WTC11 (cell line): ENCODE data around the gene TBC1D12. TPM values are rescaled to one million over a fixed set of nuclear protein-coding genes. Genes with fewer than 3 reads are reported as not detected.

ENCODE experiments used
- ATAC-seq: fragments of 200-7000 bp; cut with Tn5 transposase; 2 replicates; pipeline ENCODE4 v1.10.0; 2021; ENCODE audit warnings: mild to moderate bottlenecking, moderate library complexity
- CTCF ChIA-PET: fragments of 300-600 bp; sonication (Branson Sonifier 250); formaldehyde crosslinking; loops from one replicate; lab custom pipeline; 2021; ENCODE audit warnings: antibody characterized with exemption; lab: Charles Lee
- POLR2A ChIA-PET: fragments of 350-600 bp; sonication (Branson Sonifier 250); formaldehyde crosslinking; loops from one replicate; lab custom pipeline; 2021; ENCODE audit warnings: antibody characterized with exemption; lab: Charles Lee
- DNase-seq: peaks from one replicate; pipeline ENCODE4 v3.0.0; 2021; ENCODE audit warnings: low spot score
- H3K27ac Mint-ChIP-seq: 2 replicates; pipeline ENCODE4 v1.8.0; 2021; ENCODE audit warnings: mixed read lengths
- H3K27me3 Mint-ChIP-seq: 2 replicates; pipeline ENCODE4 v1.8.0; 2021; ENCODE audit warnings: low read depth, mild to moderate bottlenecking, moderate library complexity, mixed read lengths
- H3K36me3 Mint-ChIP-seq: 2 replicates; pipeline ENCODE4 v1.8.0; 2021; ENCODE audit warnings: mixed read lengths
- H3K4me1 Mint-ChIP-seq: 2 replicates; pipeline ENCODE4 v1.8.0; 2022; ENCODE audit warnings: mixed read lengths
- H3K4me3 Mint-ChIP-seq: 2 replicates; pipeline ENCODE4 v1.8.0; 2021; ENCODE audit warnings: mild to moderate bottlenecking, moderate library complexity, mixed read lengths
- H3K9me3 Mint-ChIP-seq: 2 replicates; pipeline ENCODE4 v1.8.0; 2021; ENCODE audit warnings: mixed read lengths
- CREM ChIP-seq: sonication (generic); formaldehyde crosslinking; IDR thresholded peaks from 2 replicates; pipeline ENCODE4 v1.8.1; 2022; ENCODE audit warnings: mild to moderate bottlenecking, missing genetic modification reagents, moderate library complexity
- CTCF ChIP-seq: fragments of 200-600 bp; IDR thresholded peaks from 2 replicates; pipeline ENCODE4 v1.8.0; 2022; ENCODE audit warnings: antibody characterized with exemption
- E2F5 ChIP-seq: sonication (generic); formaldehyde crosslinking; IDR thresholded peaks from 2 replicates; pipeline ENCODE4 v1.8.1; 2022; ENCODE audit warnings: mild to moderate bottlenecking, moderate library complexity, missing genetic modification reagents
- ELF4 ChIP-seq: sonication (generic); formaldehyde crosslinking; IDR thresholded peaks from 2 replicates; pipeline ENCODE4 v1.8.1; 2022; ENCODE audit warnings: low read depth, mild to moderate bottlenecking, moderate library complexity, missing genetic modification reagents
- EMX1 ChIP-seq: fragments of 250-450 bp; sonication (Bioruptor Pico); IDR thresholded peaks from 2 replicates; pipeline ENCODE4 v1.8.0; 2021; ENCODE audit warnings: mild to moderate bottlenecking
- FOXJ3 ChIP-seq: sonication (generic); formaldehyde crosslinking; IDR thresholded peaks from 2 replicates; pipeline ENCODE4 v1.9.0; 2021; ENCODE audit warnings: missing genetic modification reagents, mild to moderate bottlenecking, borderline replicate concordance
- FOXK1 ChIP-seq: sonication (generic); formaldehyde crosslinking; IDR thresholded peaks from 2 replicates; pipeline ENCODE4 v1.8.0; 2022; ENCODE audit warnings: mild to moderate bottlenecking, moderate library complexity, missing genetic modification reagents
- FOXP1 ChIP-seq: sonication (generic); formaldehyde crosslinking; IDR thresholded peaks from 2 replicates; pipeline ENCODE4 v1.8.0; 2022; ENCODE audit warnings: missing genetic modification reagents, mild to moderate bottlenecking, moderate library complexity, borderline replicate concordance
- FOXP4 ChIP-seq: sonication (generic); formaldehyde crosslinking; IDR thresholded peaks from 2 replicates; pipeline ENCODE4 v1.8.0; 2022; ENCODE audit warnings: mild to moderate bottlenecking, missing genetic modification reagents
- KAT7 ChIP-seq: sonication (generic); formaldehyde crosslinking; IDR thresholded peaks from 2 replicates; pipeline ENCODE4 v1.8.1; 2023; ENCODE audit warnings: missing genetic modification reagents, mild to moderate bottlenecking, borderline replicate concordance
- MYBL2 ChIP-seq: sonication (generic); formaldehyde crosslinking; IDR thresholded peaks from 2 replicates; pipeline ENCODE4 v1.8.1; 2023; ENCODE audit warnings: mild to moderate bottlenecking, moderate library complexity, missing genetic modification reagents
- NFATC4 ChIP-seq: fragments of 250-450 bp; sonication (Bioruptor Pico); IDR thresholded peaks from 2 replicates; pipeline ENCODE4 v1.9.0; 2021; ENCODE audit warnings: mild to moderate bottlenecking
- NFE2L1 ChIP-seq: sonication (generic); formaldehyde crosslinking; IDR thresholded peaks from 2 replicates; pipeline ENCODE4 v1.8.1; 2023; ENCODE audit warnings: missing genetic modification reagents
- NR3C1 ChIP-seq: sonication (generic); formaldehyde crosslinking; conservative IDR thresholded peaks from 2 replicates; pipeline ENCODE4 v1.8.1; 2023; ENCODE audit warnings: low read depth, mild to moderate bottlenecking, missing genetic modification reagents
- PRDM15 ChIP-seq: sonication (generic); formaldehyde crosslinking; IDR thresholded peaks from 2 replicates; pipeline ENCODE4 v1.8.0; 2022; ENCODE audit warnings: missing genetic modification reagents
- SMAD3 ChIP-seq: sonication (generic); formaldehyde crosslinking; IDR thresholded peaks from 2 replicates; pipeline ENCODE4 v1.8.0; 2022; ENCODE audit warnings: missing genetic modification reagents, mild to moderate bottlenecking, borderline replicate concordance
- TP53 ChIP-seq: sonication (generic); formaldehyde crosslinking; IDR thresholded peaks from 2 replicates; pipeline ENCODE4 v1.8.1; 2023; ENCODE audit warnings: mild to moderate bottlenecking, missing genetic modification reagents
- ZNF263 ChIP-seq: sonication (generic); formaldehyde crosslinking; IDR thresholded peaks from 2 replicates; pipeline ENCODE4 v1.8.1; 2022; ENCODE audit warnings: low read depth, mild to moderate bottlenecking, moderate library complexity, missing genetic modification reagents
- ZNF423 ChIP-seq: fragments of 250-450 bp; sonication (Bioruptor Pico); IDR thresholded peaks from 2 replicates; pipeline ENCODE4 v2.1.2; 2022; ENCODE audit warnings: mild to moderate bottlenecking, moderate library complexity
- ZNF671 ChIP-seq: fragments of 250-450 bp; sonication (Bioruptor Pico); IDR thresholded peaks from 2 replicates; pipeline ENCODE4 v1.8.0; 2021; ENCODE audit warnings: mild to moderate bottlenecking
- total RNA-seq: library from RNA; stranded (reverse); gene quantifications from 3 replicates; pipeline ENCODE4 v1.2.3, GENCODE V29; 2021
- TF ChIP-seq, protein P1 (sequence below): sonication (generic); formaldehyde crosslinking; IDR thresholded peaks from 2 replicates; pipeline ENCODE4 v1.8.1; 2023; ENCODE audit warnings: mild to moderate bottlenecking, missing genetic modification reagents
- TF ChIP-seq, protein P2 (sequence below): sonication (generic); formaldehyde crosslinking; IDR thresholded peaks from 2 replicates; pipeline ENCODE4 v1.8.1; 2022; ENCODE audit warnings: missing genetic modification reagents, borderline replicate concordance

The TBC1D12 gene
- total RNA-seq, 1 experiment from 2014 or later = 2.2 TPM

DNA sequence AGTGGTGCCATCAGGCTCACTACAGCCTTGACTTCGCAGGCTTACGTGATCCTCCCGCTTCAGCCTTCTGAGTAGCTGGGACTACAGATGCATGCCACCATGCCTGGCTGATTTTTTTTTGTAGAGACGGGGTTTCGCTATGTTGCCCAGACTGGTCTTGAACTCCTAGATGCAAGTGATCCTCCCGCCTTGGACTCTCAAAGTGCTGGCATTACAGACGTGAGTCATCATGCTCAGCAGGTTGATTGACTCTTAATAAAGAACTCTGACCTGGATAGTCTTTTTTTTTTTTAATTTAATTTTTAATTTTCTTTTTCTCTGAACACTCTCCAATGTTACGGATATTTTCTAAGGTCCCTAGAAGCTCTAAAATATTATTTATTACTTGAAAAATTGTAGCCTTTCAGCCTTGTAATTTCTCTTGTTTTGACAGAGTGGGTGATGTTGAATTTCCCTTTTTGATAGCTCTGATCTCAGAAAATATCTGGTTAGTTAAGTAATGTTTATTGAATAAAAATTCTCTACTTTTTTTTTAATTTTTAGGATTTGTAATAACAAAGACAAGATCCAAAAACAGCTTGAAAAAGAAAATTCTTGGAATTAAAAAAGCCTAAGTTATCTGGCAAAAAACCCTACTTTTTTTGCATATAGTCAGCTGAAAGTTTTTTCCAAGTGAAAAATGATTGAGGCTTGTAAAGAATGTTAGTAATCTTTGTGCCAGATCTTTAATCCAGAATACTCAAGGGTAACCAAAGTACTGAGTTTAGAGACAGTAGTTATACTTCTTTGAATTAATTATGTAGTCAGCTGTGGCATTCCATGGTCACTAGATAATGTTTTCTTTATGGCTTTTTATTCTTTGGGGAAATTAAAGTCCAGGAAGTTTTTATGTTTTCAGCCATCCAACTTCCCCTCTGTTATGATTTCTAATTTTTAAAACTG lies 26.7 kb downstream of the TBC1D12 start (continued):
- TF ChIP-seq TP53 (CRISPR knock-in tag) (no peak), EMX1 (no peak), MYBL2 (no peak)

GRCh38 chr10:94430701-94431100 lies 28.4 kb downstream of the TBC1D12 start:
- CTCF ChIA-PET = no interaction called here
- DNase-seq (no peak), ATAC-seq (no peak)
- no peak for TF ChIP-seq CTCF
- no peak for TF ChIP-seq ELF4
- no peak for TF ChIP-seq EMX1
- TF ChIP-seq NFATC4 = no peak
- no peak for TF ChIP-seq CREM (CRISPR knock-in tag)
- no peak for TF ChIP-seq SMAD3 (CRISPR knock-in tag)
- TF ChIP-seq ZNF423 (CRISPR knock-in tag) = no peak
- TF ChIP-seq ZNF263 (CRISPR knock-in tag) = no peak
- POLR2A ChIA-PET = no interaction called here
- Mint-ChIP-seq H3K9me3 (peaks cover 15% of the 10 kb centered on the region; the same call in 1 of the 2 replicates), H3K4me3 (no peak overlapping the region), H3K4me1 (no peaks in the 10 kb centered on the region), H3K27ac (no peak overlapping the region), H3K36me3 (peaks cover 8% of the 10 kb centered on the region; the same call in 1 of the 2 replicates), H3K27me3 (no peaks in the 10 kb centered on the region)

DNA sequence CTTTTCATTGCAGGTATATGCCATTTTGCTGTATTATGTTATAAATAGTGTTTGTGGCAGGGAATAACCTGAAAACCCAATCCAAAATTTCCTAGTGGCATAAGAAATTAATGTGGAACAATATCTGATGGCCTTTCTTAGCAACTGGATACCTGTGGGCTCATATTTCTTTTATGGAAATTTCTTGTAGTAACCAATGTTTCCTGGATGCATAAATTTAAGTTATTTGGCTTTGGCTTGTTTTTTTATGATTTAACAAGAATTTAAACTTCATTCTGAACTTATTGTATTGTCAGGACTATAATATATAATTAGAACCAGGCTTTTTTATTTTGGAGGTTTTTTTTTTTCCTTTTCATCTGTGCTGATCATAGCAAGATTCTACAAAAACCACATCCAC lies 30.1 kb downstream of the TBC1D12 start:
- CTCF ChIA-PET = interaction anchor here (1.4 to 3.9 kb wide), 2 partner anchors 11 to 12 kb away, joined by 3 to 24 read pairs; no protein-coding TSS in a partner anchor
- DNase-seq = no peak
- TF ChIP-seq FOXP1 (CRISPR knock-in tag) = no peak
- no peak for TF ChIP-seq TP53 (CRISPR knock-in tag)
- TF ChIP-seq FOXK1 (CRISPR knock-in tag) = no peak
- TF ChIP-seq, protein P1, sequence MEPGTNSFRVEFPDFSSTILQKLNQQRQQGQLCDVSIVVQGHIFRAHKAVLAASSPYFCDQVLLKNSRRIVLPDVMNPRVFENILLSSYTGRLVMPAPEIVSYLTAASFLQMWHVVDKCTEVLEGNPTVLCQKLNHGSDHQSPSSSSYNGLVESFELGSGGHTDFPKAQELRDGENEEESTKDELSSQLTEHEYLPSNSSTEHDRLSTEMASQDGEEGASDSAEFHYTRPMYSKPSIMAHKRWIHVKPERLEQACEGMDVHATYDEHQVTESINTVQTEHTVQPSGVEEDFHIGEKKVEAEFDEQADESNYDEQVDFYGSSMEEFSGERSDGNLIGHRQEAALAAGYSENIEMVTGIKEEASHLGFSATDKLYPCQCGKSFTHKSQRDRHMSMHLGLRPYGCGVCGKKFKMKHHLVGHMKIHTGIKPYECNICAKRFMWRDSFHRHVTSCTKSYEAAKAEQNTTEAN (CRISPR knock-in tag) = no peak
- no peak for TF ChIP-seq NR3C1 (CRISPR knock-in tag)
- TF ChIP-seq E2F5 (CRISPR knock-in tag) = no peak
- no peak for TF ChIP-seq FOXP4 (CRISPR knock-in tag)
- TF ChIP-seq PRDM15 (CRISPR knock-in tag) = no peak
- TF ChIP-seq, protein P2, sequence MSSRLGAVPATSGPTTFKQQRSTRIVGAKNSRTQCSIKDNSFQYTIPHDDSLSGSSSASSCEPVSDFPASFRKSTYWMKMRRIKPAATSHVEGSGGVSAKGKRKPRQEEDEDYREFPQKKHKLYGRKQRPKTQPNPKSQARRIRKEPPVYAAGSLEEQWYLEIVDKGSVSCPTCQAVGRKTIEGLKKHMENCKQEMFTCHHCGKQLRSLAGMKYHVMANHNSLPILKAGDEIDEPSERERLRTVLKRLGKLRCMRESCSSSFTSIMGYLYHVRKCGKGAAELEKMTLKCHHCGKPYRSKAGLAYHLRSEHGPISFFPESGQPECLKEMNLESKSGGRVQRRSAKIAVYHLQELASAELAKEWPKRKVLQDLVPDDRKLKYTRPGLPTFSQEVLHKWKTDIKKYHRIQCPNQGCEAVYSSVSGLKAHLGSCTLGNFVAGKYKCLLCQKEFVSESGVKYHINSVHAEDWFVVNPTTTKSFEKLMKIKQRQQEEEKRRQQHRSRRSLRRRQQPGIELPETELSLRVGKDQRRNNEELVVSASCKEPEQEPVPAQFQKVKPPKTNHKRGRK = no peak
- no peak for TF ChIP-seq FOXJ3 (CRISPR knock-in tag)
- no peak for TF ChIP-seq ZNF671 (CRISPR knock-in tag)
- no peak for TF ChIP-seq NFE2L1 (CRISPR knock-in tag)
- TF ChIP-seq EMX1 = no peak
- no peak for TF ChIP-seq KAT7

More for the DNA sequence above, 30.1 kb downstream of the TBC1D12 start:
- no peaks in the 10 kb centered on the region for H3K27me3 Mint-ChIP-seq
- POLR2A ChIA-PET = no interaction called here
- no peak for ATAC-seq
- peaks cover 3% of the 10 kb centered on the region; the same call in 1 of the 2 replicates for H3K36me3 Mint-ChIP-seq
- no peak overlapping the region for H3K27ac Mint-ChIP-seq
- no peak overlapping the region for H3K4me3 Mint-ChIP-seq
- H3K4me1 Mint-ChIP-seq = no peaks in the 10 kb centered on the region
- H3K9me3 Mint-ChIP-seq = peaks cover 16% of the 10 kb centered on the region
